NCI-H128 (cell line): ENCODE data around the gene CLSTN3.

ENCODE experiments used
- DNase-seq: peaks from one replicate; lab custom pipeline; 2025; ENCODE audit not compliant: unreplicated experiment; lab: John Stamatoyannopoulos, UW

CLSTN3 gene

GRCh38 chr12:7188562-7189397, 58.6 kb downstream of the CLSTN3 start:
- no peak for DNase-seq

DNA sequence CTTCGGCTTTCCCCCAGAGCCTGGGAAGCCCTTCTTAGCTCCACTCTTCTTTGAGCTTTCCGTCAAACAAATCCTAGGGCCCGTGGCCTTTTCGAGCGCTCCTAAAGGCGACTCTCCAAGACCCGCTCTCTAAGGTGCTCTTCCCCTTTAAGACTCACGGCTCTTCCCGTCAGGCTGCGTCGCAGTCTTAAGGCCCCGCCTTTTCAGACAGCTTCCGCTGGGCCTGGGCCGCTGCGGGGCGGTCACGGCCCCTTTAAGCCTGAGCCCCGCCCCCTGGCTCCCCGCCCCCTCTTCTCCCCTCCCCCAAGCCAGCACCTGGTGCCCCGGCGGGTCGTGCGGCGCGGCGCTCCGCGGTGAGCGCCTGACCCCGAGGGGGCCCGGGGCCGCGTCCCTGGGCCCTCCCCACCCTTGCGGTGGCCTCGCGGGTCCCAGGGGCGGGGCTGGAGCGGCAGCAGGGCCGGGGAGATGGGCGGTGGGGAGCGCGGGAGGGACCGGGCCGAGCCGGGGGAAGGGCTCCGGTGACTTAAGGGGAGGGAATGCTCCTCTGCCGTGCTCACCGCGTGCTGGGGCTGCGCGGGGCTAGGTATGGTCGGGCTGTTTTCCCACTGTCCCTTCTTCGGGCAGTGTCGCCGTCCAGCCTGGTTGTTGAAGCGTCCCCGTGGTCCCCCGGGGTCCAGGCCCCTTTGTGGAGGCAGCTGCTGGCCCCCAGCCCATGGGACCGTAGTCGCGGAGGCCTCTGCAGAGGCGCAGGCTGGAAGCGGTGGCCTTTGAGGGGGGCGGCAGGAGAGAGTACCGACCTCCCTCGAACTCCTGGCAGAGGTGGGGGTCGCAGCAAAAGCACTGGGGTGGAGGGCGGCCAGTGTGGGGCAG, 59.5 kb downstream of the CLSTN3 start, which contains the start of gene PEX5:
PEX5 (plus strand) TSS at position 289 of the 870 bp plus-strand sequence. CDS start 692 bp downstream, outside the sequence.
- peak; percentile 83 for DNase-seq

DNA sequence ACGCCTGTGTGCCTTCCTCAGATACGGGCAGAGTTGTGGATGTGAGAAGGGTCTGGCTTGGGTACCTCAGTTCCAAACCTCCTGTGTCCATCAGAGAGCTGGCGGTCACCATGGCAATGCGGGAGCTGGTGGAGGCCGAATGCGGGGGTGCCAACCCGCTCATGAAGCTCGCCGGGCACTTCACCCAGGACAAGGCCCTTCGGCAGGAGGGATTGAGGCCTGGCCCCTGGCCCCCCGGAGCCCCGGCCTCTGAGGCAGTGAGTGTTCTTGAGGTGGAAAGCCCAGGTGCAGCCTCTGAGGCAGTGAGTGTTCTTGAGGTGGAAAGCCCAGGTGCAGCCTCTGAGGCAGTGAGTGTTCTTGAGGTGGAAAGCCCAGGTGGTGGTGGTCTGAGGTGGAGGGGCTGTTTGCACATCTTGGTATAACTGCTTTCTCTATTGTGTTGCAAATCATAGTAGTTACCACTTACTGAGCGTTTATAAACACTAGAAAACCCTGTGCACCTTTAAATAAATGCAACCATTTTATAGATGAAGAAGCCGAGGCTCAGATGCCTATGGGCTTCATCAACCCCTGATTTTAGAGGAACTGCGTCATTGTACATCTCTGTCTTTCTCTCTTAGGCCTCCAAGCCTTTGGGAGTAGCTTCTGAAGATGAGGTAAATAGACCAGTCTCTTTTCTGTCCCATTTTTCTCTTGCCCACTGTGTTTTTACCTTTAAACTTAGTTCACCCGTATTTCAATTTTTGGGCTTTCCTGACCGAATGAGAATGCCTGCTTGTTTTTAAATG, 60.3 kb downstream of the CLSTN3 start:
- DNase-seq, result no peak

DNA sequence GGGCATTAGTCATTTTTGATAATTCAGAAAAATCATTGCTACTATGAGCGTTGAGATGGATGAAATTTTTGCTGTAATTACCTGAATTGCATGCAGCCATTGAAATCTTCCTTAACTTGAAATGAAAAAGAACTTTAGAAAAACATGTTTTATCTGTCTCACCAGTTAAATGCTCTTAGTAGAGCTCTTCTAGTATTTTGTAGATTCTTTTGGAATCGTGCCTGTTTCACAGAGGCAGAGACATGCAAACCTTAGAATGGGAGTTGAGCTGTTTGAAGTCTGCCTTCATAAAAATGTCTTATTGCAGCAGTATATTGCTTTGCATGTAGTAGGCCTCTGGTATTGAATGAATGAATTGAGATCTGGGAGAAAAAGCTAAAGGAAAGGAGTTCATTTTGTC, 63.5 kb downstream of the CLSTN3 start:
- DNase-seq, result no peak

DNA sequence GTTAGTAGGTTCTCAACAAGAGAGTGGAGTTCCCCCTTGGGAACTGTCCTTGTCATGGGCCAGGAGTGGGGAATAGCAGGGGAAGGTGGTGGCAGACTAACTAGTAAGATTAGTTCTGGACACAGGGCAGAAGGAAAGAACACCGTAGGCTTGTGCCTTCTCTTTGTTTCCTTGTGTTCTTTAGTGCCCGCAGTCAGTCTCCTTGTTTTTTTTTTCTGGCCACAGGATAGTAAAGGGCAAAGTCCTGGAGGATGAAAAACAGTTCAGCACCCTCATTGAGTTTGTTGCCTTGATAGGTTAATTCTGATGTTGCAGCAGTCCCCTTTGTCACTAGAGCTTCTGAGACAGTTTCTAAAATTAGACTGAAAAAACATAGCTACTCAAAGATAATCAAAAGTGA, 67.7 kb downstream of the CLSTN3 start:
- DNase-seq, result no peak

DNA sequence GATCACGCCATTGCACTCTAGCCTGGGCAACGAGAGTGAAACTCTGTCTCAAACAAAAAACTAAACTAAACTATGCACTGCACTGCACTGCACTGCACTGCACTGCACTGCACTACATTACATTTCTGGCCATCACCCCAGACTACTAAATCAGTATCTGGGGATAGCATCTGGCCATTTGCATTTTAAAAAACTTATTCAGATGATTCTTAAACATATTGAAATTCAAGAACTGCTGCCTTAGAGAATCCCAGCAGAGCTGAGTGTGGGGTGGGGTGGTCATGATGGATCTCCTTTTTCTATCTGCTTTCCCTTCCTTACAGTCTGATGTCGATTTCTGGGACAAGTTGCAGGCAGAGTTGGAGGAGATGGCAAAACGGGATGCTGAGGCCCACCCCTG, 72.9 kb downstream of the CLSTN3 start:
- DNase-seq, result no peak

- DNase-seq, result no peak
Observed at GRCh38 chr12:7205091-7205490, 74.9 kb downstream of the CLSTN3 start.

- DNase-seq, result no peak
Observed at GRCh38 chr12:7206691-7207090, 76.5 kb downstream of the CLSTN3 start.

GRCh38 chr12:7207866-7208625, 77.9 kb downstream of the CLSTN3 start:
- DNase-seq, result no peak
